Ovary (tissue), 9 donors: Measurements from ENCODE around the gene TSSK6. TPM values are rescaled to one million over a fixed set of nuclear protein-coding genes. Genes with fewer than 3 reads are reported as not detected.

Experiments used
- DNase-seq, 5 donors: peaks; one replicate each; pipeline ENCODE4 v3.0.0-alpha.2; 2019 to 2020
- H3K27ac ChIP-seq, 2 donors: fragments of 200-600 bp; one replicate each; pipeline versions ENCODE4 v1.5.1 to v1.8.0; 2019 to 2022
- H3K27me3 ChIP-seq: fragments of 200-600 bp; one replicate; pipeline ENCODE4 v1.8.0; 2022
- H3K36me3 ChIP-seq: fragments of 200-600 bp; sonication (generic); one replicate; pipeline ENCODE4 v1.5.1; 2019
- H3K4me1 ChIP-seq: one replicate; pipeline ENCODE4 v1.8.1; 2013; ENCODE audit warnings: mild to moderate bottlenecking, moderate library complexity; ENCODE audit not compliant: insufficient read depth
- H3K4me3 ChIP-seq: fragments of 200-600 bp; sonication (generic); one replicate; pipeline ENCODE4 v1.5.1; 2017
- H3K9me3 ChIP-seq, 2 donors: fragments of 200-600 bp in 1 of 2; sonication (generic) in 1 of 2; one replicate each; pipeline versions ENCODE4 v1.5.1 to v1.8.1; 2013 to 2019; ENCODE audit warnings: mild to moderate bottlenecking in 1 of 2, moderate library complexity in 1 of 2
- CTCF ChIP-seq, 3 donors: fragments of 450-650 bp in 2 of 3; fragments of 200-600 bp in 1 of 3; IDR thresholded peaks; one replicate each; pipeline versions ENCODE4 v1.5.1 to v1.8.0; 2016 to 2022; ENCODE audit warnings: antibody characterized with exemption in 3 of 3, mild to moderate bottlenecking in 1 of 3
- EP300 ChIP-seq: sonication (generic); formaldehyde crosslinking; IDR thresholded peaks from one replicate; pipeline ENCODE4 v1.6.1; 2017; ENCODE audit warnings: antibody characterized with exemption
- POLR2A ChIP-seq: fragments of 450-650 bp; IDR thresholded peaks from one replicate; pipeline ENCODE4 v1.6.1; 2017; ENCODE audit warnings: antibody characterized with exemption, mild to moderate bottlenecking, moderate library complexity
- WGBS, 3 donors: extraction: QIAGEN DNeasy Blood & Tissue Kit in 1 of 3; methylation state at CpG; one replicate each; pipeline versions ENCODE4 v1.1.5 to v1.1.7; 2013 to 2017; 5-methylcytosine and 5-hydroxymethylcytosine counted together
- intact Hi-C, 4 donors: fragments of 100-400 bp; cut with DNase I; formaldehyde crosslinking; loops; one replicate each; pipeline versions ENCODE4 v1.11.0 to v1.15.1; 2022 to 2023
- polyA plus RNA-seq, 2 donors: library from polyadenylated mRNA; stranded (reverse); fragments of 200-250 nt in 1 of 2; fragments of 350-450 nt in 1 of 2; fragmentation: Illumina TruSeq in 1 of 2; extraction: RNeasy Lipid Tissue Mini Kit (QIAGEN cat#74804) in 1 of 2; gene quantifications; one replicate each; pipeline ENCODE4 v1.2.3, GENCODE V29; 2013 to 2014
- total RNA-seq, 7 donors: library from RNA; depleted of rRNA in 2 of 7; stranded (reverse); fragments of >200 nt in 2 of 7; fragmentation: NEBNext Ultra II Directional in 3 of 7; extraction: Animal tissue kit (Norgen Biotek cat#: 25700) in 3 of 7; gene quantifications; one replicate each; pipeline versions ENCODE4 v1.1.0 to v1.2.4, GENCODE V29; 2016 to 2023
- donor health status: DM: no; HTN: no; CAD: no; lungs with moderate emphysema.
- donor health status: DM: no; HTN: no; CAD: no.
- donor health status: Bipolar disorder and iron deficiency.
- donor health status: DM: yes; HTN: yes; CAD: no.
- donor health status: DM: no; HTN: no; CAD: no.
- donor health status: DM: yes; HTN: yes; CAD: no.

TSSK6 gene
- total and polyA plus RNA-seq, 9 donors, result 0.76 to 2.5 (median 1.1) TPM; not detected in 1

- WGBS, 3 donors, result 87 to 88% (median 87%) methylated on average over 29 to 30 of the region's 30 CpGs
- H3K36me3 ChIP-seq, result no peaks in the 10 kb centered on the region
- TF ChIP-seq CTCF (IDR thresholded peaks at IDR 0.05) (no peak), POLR2A (no peak), EP300 (no peak)
These were observed 19.4 kb downstream of the TSSK6 start for GRCh38 chr19:19495614-19496603.

GRCh38 chr19:19493841-19494546 is 21.4 kb downstream of the TSSK6 start:
- no peaks in the 10 kb centered on the region for H3K27me3 ChIP-seq
- no peaks in the 10 kb centered on the region for H3K9me3 ChIP-seq
- no peak overlapping the region for H3K27ac ChIP-seq
- H3K4me3 ChIP-seq, result no peak overlapping the region
- H3K36me3 ChIP-seq, result no peaks in the 10 kb centered on the region
- intact Hi-C loops, result loop anchor here (5.0 to 10.0 kb wide), 3 partner anchors 127 to 349 kb away; no protein-coding TSS in a partner anchor
- DNase-seq, result no peak
- H3K4me1 ChIP-seq, result peaks cover 10% of the 10 kb centered on the region
- 83 to 87% (median 84%) methylated on average over 13 to 15 of the region's 15 CpGs for WGBS, 3 donors
- TF ChIP-seq CTCF (IDR thresholded peaks at IDR 0.05), result no peak
- TF ChIP-seq EP300, result no peak
- TF ChIP-seq POLR2A, result no peak

More at GRCh38 chr19:19495614-19496603, 19.4 kb downstream of the TSSK6 start:
- no peaks in the 10 kb centered on the region for H3K9me3 ChIP-seq
- intact Hi-C loops, result loop anchor here in 1 of 4 donors (10.0 kb wide), 1 partner anchor 351 kb away; no protein-coding TSS in a partner anchor
- no peaks in the 10 kb centered on the region for H3K4me1 ChIP-seq
- no peak overlapping the region for H3K4me3 ChIP-seq
- DNase-seq, result no peak
- no peaks in the 10 kb centered on the region for H3K27me3 ChIP-seq
- no peak overlapping the region for H3K27ac ChIP-seq

- Histone ChIP-seq H3K36me3 (no peaks in the 10 kb centered on the region), H3K4me1 (peaks cover 23% of the 10 kb centered on the region), H3K27me3 (no peaks in the 10 kb centered on the region), H3K4me3 (no peak overlapping the region), H3K9me3 (no peaks in the 10 kb centered on the region), H3K27ac (no peak overlapping the region)
- intact Hi-C loops, result loop anchor here (5.0 to 10.0 kb wide), 3 partner anchors 125 to 347 kb away; no protein-coding TSS in a partner anchor
- 78 to 88% (median 83%) methylated on average over 20 to 21 of the region's 21 CpGs for WGBS, 3 donors
- TF ChIP-seq EP300, result no peak
- no peak for TF ChIP-seq CTCF (IDR thresholded peaks at IDR 0.05)
- TF ChIP-seq POLR2A, result no peak
- no peak for DNase-seq
These were observed 23.2 kb downstream of the TSSK6 start for GRCh38 chr19:19492026-19492610.
